Activated CD4-positive, alpha-beta T cell treated with anti-CD3 and anti-CD28 coated beads, Interleukin-10, Interleukin-2, amounts not matched to agents 100 ng/mL and 50 ng/mL, durations not matched to agents 16 hours and 8 hours (primary cell): ENCODE measurements around the gene KCNMA1.

ENCODE experiments used
- DNase-seq: peaks from one replicate; pipeline ENCODE4 v3.0.0-alpha.2; 2020

KCNMA1 gene

DNA sequence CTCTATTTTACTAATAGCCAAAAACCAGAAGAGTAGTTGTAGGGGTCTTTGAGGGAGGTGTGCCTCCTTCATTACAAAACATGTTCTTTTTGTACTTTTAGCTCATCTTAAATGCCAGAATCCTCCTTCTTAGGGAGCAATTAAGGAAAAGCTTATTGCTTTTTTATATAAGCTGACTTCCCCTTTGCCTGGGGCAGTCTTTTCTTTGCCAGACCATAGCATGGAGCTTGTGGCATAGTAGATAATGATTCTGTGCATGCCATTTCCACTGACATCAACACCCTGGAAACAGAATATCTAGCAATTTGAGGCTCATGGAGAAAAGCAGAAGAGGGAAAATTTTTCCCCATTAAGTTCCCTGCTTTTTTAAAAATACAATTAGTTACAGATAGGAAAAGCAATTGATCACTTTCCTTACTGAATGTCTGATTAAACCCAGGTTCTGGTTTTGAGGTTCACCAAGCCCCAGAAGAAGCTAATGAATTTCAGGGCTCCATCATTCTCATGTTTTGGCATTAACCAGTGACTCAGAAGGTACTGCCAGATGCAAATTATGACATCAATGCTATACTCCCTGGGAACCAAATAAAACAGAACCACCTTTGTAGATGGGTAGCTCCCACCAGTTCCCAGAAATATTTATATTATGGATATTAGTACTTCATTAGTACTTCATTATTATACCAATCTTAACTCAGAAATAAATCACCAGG lies 410.6 kb downstream of the KCNMA1 start:
- no peak for DNase-seq

DNA sequence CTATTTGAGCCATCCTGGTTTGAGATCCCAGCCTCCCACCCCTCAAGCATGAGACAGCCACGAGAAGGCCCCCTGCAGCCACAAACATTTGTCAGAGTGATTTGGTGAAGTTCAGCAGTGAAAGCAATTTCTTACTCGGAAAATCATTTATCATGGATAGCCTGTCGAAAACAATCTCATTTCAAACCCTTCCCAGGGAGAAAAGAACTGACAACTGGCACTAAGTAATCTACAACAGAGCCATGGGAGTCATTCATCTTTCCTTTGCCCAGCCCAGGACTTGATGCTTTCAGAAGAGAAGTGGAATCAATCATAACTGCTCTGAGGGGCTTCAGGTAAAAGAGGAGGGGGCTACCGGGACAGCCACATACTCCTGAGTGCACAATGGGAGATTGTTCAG lies 411.2 kb downstream of the KCNMA1 start:
- DNase-seq = no peak

DNA sequence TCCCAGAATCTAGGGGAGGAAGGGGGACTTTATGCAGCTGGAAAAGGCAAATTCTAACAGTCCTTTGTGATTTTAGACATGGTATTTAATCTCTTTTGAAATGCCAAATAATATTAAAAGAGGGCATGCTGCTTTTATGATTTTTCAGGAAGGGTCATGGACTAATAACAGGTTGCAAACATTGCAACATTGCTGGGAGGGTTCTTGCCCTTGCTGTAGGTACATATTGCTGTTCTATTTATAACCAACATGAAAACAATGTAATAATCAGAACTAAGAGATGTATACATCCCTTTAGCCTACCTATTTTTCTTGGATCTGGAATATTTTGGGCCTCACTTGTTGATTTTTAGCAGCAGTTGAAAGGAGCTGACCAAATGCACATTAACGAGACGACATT lies 411.6 kb downstream of the KCNMA1 start:
- no peak for DNase-seq

DNA sequence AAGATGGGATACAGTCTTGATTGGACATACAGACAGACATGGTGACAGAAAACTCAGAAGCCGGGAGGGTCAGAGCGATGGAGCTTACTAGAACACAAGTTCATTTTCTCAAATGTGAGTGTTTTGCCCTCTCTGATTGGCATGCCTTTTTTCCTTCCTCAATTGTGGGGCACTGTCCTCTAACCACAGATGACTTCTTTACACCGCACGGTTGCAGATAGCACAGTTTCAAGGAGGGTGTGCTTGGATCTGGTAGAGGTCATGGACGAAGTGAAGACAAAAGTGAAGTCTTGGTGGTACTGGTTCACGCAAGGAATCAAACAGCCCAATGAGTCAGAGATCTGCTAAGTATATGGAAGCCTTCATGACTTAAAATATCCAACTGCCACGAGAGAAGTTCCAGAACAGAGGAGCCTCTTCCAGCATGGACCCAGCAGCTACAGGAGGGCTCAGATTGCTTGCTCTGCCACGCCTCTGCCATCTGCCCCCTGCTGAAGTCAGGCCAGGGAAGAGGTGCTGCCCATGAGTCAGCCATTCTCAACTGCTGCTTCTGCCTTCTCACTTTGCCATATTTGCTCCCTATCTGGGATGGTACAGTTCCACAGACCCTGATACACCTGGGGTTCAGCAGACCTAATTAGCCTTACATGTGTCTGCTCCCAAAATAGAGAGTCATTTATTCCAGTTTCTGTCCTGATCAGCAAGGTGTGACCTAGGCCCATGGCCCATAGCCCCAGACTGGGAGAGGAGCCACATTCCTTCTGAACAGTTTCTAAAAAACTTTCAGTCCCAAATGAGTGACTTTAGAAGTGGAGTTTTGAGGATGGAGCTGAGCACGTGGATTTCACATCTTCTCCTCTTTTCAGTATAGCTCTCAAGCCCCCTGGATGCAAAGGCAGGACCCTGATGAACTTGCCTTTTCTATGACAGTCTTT lies 413.8 kb downstream of the KCNMA1 start:
- no peak for DNase-seq

DNA sequence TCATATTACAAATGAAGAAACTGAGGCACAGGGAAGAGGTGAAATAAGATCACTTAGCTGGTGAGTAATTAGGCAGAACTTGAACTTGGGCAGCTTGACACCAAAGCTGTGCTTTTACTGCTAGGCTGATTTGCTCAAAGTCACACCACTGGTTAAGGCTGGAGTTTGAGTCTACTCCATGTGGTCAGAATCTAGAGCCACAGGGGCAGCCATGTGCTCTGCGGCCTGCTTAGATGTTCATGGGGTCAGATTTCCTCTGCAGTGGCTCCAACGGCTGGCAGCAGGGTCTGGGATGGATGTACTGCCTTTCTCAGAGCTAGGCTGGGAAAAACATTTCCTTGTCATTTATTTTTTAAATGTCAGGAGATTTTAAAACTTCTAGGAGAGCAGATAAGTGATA lies 417.5 kb downstream of the KCNMA1 start:
- no peak for DNase-seq

DNA sequence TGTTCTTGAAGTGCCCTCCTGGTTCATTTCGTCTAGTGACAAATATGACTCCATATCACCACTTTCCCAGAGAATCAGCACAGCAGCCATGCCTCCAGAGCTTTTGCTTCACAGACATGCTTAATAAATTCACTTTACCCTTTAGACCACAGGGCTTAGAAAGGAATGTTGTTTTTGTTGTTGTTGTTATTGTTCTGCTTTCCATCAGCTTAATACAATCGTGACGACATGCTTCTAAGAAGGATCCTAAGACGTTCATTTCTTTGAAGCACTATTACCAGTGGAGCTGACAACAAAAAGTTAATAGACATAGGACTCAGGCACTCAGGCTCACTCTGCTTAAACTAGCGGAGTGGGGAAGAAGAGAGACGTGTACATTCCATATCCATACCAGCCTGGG lies 418.6 kb downstream of the KCNMA1 start:
- DNase-seq = no peak

DNA sequence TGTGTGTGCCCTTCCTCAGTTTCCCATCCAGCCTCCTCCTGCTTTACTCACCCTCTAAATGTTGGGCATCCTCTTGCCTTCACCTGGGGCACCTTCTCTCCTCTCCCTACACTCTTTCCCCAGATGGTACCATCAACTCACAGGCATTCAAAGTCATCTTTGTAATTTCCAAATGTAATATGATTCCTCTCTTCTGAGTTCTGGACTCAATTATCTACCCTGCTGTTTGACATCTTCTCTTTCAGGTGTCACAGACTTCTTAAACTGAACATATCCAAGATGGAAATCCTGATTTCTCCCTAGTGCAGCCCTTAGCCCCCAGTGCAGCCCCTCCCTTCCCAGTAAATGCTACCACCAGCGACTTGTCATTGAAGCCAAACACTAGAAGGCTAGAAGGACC lies 422.8 kb downstream of the KCNMA1 start:
- no peak for DNase-seq

DNA sequence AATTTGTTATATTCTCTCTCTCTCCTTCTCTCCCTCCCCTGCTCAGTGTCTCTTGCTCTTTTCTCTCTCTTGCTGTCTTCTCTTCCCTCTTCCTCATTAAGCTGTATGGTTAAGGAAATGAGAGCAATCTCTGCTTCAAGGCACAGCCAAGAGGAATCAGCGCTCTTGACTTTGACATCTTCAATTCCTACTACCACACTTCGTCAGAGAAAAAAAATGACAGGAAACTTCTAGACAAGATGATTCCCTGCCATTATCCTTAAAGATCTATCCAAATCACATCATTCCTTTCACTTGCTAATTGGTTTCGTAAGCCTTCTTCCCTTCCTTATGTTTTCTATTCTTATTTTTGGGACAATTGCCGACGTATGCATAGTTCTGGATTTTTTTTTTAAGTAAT lies 425.0 kb downstream of the KCNMA1 start:
- DNase-seq = no peak

DNA sequence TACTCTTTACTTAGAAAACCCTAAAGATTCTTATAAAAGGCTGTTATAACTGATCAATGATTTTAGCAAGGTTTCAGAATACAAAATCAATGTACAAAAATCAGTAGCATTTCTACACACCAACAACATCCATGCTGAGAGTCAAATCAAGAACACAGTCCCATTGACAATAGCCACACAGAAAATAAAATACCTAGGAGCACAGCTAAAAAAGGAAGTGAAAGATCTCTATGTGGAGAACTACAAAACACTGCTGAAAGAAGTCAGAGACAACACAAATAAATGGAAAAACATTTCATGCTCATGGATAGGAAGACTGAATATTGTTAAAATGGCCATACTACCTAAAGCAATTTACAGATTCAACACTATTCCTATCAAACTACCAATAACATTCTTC lies 427.0 kb downstream of the KCNMA1 start:
- DNase-seq = no peak

DNA sequence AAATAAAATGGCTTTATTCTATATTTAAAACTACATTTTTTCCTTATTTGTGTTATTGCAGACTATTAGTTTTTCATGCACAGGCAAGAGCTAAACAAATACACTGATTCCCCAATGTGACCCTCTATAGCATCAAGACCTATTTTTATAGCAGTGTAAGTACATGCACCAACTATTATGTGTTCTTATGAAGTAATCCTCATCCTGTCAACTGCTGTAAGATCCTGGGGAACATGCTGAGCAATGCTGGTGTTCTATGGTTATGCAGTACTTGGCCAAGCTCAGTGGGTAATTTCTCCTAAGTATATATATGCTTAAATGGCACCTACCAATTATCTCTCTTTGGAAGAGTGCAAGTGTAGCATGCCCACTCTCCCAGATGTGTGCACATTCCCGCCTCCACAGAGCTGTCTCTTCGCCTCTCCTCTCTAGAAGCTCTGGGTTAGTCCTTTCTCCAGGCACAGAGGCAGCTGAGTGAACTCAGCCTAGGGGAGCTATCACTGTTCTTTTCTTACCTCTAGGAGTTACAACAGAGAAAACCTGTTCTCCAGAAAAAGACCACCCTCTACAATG lies 428.8 kb downstream of the KCNMA1 start:
- DNase-seq = no peak

DNA sequence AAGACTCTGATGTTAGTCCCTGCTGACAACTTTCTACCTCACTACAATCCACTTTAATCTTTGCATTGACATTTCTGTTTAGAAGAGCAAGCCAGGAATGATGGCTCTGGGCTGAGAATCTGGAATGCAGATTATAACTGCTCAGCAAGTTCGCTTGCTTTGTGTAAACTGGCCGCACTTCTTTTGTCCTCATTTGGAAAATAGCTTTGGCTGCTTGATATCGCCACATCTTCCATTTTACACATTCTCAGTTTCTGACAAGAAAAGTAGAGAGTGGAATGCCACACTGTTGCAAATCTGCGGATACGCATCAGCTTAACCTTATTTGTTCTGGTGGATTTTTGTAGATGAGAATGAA lies 429.8 kb downstream of the KCNMA1 start:
- DNase-seq = no peak

DNA sequence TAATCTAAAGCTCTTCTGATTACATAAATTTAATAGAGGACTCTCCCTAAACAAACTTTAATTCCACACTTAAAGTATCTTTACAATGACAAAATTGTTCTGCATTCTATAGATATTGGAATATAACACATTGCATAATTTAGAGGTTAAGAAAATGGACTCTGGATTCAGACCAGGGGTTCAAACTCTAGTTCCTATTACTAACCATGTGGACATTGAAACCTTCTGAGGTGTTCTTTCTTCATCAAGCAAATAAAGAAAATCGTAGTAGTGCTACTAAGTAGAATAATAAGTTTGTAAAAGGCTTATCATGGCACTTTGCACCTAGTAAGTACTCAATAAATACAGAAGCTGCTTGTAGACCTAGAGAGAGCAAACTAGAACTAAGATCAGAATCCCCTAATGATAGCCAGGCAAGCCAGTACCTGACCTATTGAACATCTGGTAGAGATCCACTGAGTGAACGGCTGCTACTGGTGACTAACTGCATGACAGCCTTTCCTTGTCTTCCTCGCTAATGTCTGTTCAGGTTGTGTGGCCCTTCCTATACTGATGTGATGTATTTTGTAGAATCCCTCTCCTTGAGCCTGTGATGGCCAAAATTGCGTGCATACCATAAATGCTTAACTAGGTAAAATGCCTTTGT lies 430.3 kb downstream of the KCNMA1 start:
- DNase-seq = no peak

DNA sequence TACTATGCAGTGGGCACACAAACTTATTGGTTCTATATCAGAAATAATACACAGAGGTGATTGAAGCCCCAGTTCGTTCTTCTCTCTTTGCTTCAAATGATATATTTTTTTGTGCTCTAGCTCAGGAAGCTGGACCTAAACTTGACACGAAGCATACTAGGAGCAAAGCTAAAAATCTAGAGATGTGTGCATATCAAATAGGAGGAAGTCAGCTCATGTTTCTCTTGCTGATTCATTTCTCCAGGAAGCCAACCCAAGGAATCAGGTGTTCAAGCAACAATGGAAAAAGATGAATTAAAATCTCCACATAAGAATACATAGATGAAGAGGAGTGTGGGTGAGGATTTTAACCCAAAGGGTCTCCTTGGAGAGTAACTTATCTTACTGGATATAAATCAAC lies 432.5 kb downstream of the KCNMA1 start:
- DNase-seq = no peak

DNA sequence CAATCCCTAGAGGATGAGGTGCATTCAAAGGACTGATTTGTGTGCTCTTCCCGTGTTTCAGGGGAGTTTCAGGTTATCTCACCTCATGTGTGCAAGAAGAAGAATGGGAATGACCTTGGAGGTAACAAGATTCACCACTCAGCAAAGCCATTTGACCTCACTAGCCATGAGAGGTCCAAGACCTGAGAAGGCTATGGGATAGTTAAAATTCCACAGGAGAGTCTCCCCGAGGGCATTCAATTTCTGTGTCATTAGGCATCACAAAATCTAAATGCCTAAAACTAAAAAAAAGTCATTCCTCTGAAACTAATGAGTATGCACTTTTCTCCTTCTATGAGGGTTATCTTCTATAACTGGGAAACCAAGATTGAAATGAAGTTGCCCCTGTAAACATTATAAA lies 433.4 kb downstream of the KCNMA1 start:
- no peak for DNase-seq

DNA sequence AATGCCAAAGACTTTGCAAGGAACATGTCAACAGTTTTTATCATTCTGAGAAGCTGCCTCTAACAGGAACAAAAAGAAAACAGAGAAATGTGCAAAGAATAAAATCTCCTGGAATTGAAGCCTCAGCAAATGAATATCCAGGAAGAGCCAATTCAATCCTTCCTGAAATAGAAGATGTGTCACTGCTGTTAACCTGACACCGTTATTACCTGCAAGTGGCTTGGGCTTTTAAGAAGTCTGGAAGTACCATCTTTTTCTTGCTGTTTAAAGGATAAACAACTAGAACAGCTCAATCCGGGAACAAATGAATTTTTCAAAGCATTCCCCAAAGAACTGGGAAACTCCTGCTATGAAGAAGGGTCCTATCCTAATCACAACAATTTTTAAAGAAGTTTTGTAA lies 434.8 kb downstream of the KCNMA1 start:
- DNase-seq = no peak

DNA sequence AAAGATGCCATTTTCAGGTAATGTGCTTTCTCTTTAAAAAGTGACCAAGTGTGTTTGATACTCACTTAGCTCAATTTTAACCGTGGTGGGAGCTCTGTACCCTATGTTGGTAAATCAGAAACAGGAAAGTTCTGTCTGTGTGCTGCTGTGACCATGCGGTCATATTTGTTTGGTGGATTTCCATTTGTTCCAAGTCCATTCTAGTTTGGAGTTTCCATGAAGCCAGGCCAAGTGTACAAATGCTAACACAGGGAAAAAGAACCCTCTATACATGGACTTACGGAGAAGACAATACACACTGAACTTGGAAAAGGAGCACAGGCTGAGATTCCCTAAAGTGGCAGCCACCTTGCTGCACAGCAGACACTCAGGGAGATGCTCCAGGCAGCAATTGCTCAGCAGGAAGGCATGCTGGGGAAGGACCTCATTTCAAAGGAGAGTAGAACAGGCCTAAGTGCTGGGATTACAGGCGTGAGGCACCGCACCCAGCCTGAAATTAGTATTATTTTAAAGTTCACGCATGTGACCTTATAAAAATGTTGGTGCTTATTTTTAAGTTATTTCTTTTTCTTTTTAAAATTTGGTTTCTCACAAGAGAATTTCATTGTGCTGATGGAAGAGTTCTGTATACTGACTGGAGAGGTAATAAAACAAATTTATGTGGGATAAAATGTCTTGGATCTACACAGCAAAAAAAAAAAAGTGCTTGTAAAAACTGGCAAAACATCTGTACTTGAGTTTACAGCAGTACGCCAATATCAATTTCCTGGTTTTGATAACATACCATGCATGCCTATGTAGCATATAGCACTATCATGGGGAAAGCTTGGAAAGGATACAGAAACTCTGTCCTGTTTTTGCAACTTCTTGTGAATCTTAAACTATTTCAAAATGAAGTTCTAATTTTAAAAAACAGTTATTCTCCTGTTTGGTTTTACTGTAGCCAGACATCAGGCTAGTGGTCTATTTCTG lies 436.2 kb downstream of the KCNMA1 start:
- no peak for DNase-seq

DNA sequence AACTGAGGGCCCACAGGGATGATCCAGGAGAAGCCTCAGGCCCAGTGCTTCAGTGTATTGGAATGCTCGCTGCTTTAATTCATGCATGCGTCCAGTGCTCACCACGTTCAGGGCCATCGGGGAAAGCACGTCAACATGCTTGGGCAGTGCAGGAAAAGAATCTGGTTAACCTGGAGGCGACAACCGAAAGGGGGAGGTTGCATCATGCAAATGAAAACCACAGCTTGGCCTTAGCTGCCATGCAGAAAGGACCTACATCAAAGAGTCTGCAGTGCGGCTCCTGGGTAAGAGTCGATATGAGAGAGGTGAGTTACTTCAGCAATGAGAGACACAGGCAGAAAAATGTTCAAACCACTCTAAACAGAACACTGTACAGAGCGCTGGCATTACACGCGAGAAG lies 440.1 kb downstream of the KCNMA1 start:
- no peak for DNase-seq

DNA sequence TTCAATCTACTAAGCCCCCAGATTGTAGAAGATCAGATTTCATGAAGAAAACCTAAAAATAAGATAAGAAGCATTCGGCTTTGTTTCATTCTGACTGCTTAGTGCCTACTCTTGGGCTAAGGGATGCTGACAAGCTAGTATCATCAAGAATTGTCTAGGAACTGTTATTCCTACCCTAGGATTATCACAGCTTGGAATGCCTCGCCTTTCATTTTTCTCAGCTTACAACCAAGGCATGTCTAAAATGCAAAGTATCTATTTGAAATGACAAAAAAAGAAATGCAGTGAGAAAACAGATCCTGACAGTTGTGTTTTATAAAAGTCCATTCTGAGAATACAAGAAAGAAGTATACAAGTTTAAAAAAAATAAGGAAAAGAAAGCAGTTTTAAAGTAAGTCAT lies 441.0 kb downstream of the KCNMA1 start:
- no peak for DNase-seq

DNA sequence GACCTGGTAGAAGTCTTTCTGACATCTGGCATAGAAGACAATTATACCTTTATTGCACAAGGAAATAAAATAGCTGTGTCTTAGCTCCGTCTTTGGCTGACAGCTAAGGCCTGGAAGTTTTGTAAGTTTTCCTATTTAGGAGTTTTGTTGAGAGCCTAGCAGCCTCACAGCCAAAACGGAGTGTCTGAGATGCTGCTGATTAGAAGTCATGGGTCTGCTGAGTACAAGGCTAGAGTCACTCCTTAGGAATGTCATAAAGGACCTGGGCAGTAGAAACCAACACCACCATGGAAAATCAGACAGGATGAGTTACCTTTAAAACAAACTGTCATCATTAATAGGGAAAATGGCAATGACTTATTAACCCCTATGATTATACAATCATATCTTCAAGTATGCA lies 442.5 kb downstream of the KCNMA1 start:
- DNase-seq = no peak

DNA sequence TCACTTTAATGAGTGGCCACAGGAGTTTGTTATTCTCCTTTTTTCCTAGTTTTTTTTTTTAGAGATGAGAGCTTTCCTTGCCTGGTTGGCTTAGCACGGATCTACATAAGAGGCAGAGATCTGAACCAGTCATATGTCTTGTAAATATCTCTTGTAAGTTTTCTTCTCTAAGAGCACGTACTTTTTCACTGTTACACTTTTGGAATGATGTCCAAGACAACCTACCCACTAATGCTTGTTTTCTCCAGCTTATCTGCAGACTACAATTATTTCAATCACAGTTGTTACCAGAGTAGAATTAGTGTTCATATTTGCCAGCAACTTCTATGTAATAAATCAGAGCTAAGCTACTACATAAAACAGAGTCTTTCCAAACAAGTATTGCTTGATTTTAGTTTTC lies 444.6 kb downstream of the KCNMA1 start:
- DNase-seq = no peak

DNA sequence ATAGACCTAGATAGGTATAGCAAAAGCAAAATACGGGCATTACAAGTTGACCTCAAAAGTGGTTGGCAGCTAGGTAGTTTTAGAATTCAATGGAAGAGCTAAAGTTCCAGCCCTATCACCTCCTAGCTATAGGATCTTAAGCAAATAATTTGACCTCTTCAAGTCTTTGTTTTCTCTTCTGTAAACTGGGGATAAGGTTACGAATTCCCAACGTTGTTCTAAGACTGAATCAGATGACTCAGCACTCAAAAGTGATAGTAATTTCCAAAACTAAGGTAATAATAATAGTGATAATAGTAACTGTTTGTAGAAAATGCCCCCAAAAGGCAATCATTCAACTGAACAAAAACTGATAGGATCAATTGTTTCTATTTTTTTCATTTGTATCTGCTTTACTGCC lies 445.2 kb downstream of the KCNMA1 start:
- DNase-seq = no peak

DNA sequence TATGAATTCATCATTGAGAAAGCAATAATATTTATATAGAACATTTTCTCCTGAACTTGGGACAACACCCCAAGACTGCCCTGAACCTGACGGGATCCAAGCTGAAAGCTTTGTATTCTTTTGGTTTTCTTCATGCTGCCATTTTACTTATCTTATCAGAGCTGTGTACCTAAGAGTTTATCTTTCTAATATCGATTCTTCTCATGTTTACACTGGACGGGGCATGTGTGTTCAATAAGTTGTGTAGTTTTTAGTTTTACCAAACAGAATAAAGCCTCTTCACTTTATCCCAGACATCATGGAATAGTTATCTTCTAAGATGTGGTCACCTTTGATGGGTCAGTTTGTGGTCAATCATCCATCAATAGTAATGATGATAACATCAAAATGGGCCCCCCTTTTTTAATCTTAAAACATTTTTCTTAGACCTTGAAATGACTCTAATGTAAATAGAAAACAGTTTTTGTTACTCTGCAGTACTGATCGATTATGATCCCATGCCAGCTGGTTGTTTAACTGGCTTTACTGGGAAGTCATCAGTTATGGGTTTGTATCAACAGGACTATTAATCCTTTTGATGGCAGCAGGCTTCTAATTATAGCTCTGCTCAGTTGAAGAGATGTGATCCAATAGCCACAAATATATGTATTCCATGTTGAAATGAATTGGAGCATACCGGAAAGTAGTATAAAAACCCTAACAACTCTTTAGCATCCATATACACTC lies 446.1 kb downstream of the KCNMA1 start:
- no peak for DNase-seq
